Transverse colon (tissue), 4 donors: ENCODE measurements around the gene NDUFB7.

Experiments
- CTCF ChIP-seq, 5 experiments: fragments of 200-600 bp in 3 of 5; fragments of 450-650 bp in 2 of 5; sonication (generic) in 3 of 5; IDR thresholded peaks; 1 replicate in 2 of 5; 2 replicates in 3 of 5; pipeline ENCODE4 v1.5.1; 2016 to 2017; ENCODE audit warnings: antibody characterized with exemption in 5 of 5, inconsistent platforms in 3 of 5, mild to moderate bottlenecking in 2 of 5, moderate library complexity in 1 of 5
- EP300 ChIP-seq: sonication (generic); formaldehyde crosslinking; IDR thresholded peaks from one replicate; pipeline ENCODE4 v1.6.1; 2017; ENCODE audit warnings: antibody characterized with exemption, low read depth
- POLR2A ChIP-seq: fragments of 450-650 bp; IDR thresholded peaks from one replicate; pipeline ENCODE4 v1.6.1; 2016; ENCODE audit warnings: antibody characterized with exemption, mild to moderate bottlenecking, moderate library complexity
- POLR2AphosphoS5 ChIP-seq, 3 donors: sonication (generic); formaldehyde crosslinking; IDR thresholded peaks; one replicate each; pipeline ENCODE4 v1.6.1; 2016; ENCODE audit warnings: antibody characterized with exemption in 3 of 3

- TF ChIP-seq CTCF (IDR thresholded peaks at IDR 0.05) (no peak), POLR2A (no peak), POLR2AphosphoS5 (IDR thresholded peaks at IDR 0.05) (no peak), EP300 (no peak)
Measured at GRCh38 chr19:14516746-14517438, 55.0 kb downstream of the NDUFB7 start.
